HuH-7 (cell line): Measurements from ENCODE around the gene CALN1.
"Not testable (repeated sequence)": the region's sequence is repeated elsewhere in the genome, so short reads cannot be mapped to it uniquely, and the experiment has no call there.

Source experiments
- DNase-seq: peaks from one replicate; pipeline ENCODE4 v3.0.0; 2011; ENCODE audit warnings: low spot score

The CALN1 gene

GRCh38 chr7:72267291-72267800 is 144.8 kb downstream of the CALN1 start:
- no peak for DNase-seq

DNA sequence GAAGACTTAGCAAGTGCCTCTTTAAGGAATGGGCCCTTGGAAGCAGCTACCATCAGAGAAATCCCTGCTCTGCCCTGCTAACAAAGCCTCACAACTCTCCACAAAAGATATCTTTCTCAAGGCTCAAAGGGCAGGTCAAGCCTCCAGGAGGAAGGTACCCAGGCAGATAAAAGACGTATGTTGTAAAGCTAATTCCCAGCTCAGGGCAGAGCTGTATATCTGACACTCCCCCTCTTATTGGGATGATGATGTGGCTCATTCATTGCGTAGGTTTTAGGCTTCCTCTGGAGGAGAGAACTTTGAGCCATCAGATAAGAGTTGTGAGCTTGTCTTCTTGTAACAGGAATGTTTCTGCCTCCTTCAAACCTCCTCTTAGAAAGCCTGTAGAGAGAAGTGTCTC is 145.4 kb downstream of the CALN1 start:
- no peak for DNase-seq

DNA sequence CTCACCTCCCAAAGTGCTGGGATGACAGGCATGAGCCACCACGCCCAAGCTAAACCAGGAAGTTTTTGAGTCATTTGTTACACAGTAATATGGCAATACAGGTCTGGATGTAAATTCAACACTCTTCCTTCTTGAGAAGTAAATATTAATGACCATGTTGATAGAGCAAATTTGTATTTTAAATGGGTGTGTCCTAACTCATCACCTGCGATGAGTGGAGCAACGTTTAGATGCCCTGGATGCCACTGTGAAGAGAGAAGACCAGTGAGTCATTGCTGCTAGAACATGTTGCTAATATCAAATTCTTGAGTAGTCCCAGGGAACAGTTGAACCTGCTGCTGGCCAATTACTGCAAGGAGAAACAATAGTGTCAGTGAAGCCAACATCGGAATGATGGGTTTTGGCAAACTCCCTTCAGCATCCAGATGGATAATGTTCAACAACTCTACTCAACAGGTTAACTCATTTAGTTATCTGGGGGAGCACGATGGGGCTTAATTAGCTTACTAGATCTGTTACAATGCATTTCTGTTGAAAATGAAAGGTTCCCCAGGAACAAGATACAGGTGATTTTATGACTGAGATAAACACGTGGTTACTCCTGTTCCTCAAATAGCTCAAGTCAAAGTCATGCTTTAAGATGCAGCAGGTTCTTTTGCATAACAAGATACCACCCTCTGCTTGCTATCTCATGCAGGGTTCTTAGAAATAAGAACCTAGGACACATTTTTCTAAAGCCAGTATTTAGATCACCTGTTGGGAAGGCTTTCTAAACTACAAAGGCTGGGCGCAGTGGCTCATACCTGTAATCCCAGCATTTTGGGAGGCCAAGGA is 146.8 kb downstream of the CALN1 start:
- DNase-seq: no peak

DNA sequence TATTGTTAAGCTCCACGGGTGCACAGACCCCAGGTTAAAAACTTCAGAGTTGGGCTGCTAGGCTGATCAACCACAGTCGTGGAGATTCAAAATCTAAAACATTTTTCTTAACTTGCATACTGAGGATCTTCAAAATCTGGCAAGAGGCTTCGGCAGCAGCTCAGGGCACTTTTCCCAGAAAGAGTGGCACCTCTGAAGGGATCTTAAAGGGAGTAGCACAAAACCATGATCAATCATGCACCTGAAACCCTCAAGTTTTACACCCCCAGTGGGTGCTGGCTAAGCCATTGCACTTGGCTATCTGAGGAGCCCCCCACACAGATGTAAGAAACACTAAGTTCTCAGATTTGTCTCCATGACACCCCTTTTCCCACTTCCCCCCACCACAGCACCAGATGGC is 151.7 kb downstream of the CALN1 start:
- DNase-seq: no peak

GRCh38 chr7:72258074-72258473 is 154.1 kb downstream of the CALN1 start:
- no peak for DNase-seq

DNA sequence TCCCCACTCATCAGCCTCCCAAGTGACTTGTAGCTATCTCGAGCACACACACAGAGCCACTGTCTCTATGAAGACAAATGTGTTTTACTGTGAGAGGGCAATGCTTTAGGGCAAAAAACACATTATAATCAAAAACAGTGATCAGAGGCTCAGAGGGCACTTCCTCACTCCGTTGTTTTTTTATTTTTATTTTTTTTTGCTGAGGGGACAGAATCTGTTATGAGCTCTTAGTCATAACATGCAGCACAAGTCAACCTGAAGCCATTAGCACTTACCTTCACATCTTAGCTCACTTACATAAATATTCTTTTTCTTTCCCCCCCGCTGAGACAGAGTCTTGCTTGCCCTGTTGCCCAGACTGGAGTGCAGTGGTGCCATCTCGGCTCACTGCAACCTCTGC is 157.7 kb downstream of the CALN1 start:
- no peak for DNase-seq

GRCh38 chr7:72249106-72249505 is 163.0 kb downstream of the CALN1 start:
- no peak for DNase-seq

GRCh38 chr7:72244826-72245398 is 167.2 kb downstream of the CALN1 start:
- no peak for DNase-seq

DNA sequence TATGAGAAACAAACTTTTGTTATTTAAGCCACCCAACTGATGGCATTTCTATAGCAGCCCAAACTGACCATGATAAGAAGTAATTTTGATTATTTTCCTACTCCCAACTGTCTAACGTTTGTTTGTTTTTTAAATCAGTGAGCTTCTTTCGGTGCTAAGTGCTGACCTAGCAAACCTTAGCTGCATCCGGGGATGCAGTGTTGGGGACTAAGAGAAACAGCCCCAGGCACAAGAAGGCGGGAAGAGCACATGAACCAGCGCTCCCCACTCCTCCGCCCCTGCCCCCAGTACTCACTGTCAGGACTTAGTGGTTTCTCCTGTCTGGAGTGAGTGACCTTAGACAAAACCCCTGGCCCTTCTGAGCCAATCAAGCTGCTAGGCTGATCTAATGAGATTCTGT is 168.8 kb downstream of the CALN1 start:
- DNase-seq: no peak

- DNase-seq: no peak
Measured at GRCh38 chr7:72235351-72235750, 176.8 kb downstream of the CALN1 start.

GRCh38 chr7:72234086-72234485 is 178.1 kb downstream of the CALN1 start:
- no peak for DNase-seq

- no peak for DNase-seq
Measured at GRCh38 chr7:72230281-72230680, 181.9 kb downstream of the CALN1 start.

GRCh38 chr7:72223351-72223750 is 188.8 kb downstream of the CALN1 start:
- DNase-seq: no peak

DNA sequence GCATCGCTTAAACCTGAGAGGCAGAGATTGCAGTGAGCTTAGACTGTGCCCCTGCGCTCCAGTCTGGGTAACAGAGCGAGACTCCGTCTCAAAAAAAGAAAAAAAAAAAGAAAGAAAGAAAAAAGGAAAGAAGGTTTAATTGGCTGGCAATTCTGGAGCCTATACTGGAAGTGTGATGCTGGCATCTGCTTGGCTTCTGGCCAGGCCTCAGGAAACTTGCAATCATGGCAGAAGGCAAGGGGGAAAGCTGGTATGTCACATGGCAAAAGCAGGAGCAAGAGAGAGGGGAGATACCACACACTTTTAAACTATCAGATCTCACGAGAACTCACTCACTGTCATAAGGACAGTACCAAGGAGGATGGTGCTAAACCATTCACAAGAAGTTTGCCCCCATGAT is 190.0 kb downstream of the CALN1 start:
- no peak for DNase-seq

DNA sequence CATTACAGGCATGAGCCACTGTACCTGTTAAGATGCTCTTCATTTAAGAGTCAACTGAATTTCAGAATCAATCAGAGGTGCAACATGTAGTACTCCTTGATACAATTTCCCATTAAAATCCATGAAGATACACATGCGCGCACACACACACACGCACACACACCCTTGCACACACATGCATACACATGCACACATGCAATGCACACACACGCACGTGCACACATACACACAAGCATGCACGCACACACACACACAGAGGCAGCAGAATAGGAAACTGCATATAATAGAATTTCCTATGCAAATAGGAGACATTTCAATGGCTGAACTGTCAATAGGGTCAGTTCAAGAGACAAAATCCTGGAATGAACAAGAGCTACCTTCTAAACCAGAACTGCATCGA is 192.6 kb downstream of the CALN1 start:
- DNase-seq: no peak

DNA sequence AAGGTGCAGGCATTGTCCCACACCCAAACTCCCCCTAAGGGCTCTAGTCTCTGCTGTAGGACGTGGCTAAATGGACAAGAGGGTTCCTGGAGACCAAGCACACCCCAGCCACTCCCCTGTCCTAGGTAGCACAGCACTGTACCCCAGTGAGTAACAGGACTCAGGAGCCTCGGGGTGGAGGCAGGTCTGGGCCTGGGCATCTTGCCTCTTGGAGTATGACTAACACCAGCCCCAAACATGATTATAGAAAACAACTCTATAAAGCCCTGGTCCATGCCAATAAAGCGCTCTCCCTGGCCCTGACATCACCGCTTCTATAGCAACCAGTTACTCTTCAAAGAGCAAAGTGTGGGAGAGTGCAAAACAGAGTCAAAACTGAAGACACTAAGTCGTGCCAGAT is 195.0 kb downstream of the CALN1 start:
- no peak for DNase-seq

GRCh38 chr7:72213769-72214168 is 198.4 kb downstream of the CALN1 start:
- no peak for DNase-seq

DNA sequence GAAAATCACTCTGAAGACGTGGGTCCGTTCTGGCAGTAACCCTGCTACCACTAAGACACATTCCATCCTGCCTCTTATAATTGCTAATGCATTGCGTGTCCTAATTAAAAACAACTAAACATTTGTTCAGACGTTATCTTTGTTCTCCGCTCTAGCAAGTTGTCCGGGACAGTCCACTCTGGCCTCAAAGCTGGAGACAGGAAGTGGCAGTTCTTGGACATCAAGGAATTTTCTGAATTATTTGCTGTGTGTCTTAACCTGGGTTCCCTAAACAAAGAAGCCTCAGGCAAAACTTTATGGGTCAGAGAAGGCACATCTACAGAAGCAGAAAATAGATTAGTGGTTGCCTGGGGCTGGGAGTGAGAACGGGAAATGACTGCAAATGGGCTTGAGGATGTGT is 199.1 kb downstream of the CALN1 start:
- no peak for DNase-seq

- DNase-seq: no peak
Measured at GRCh38 chr7:72211175-72211574, 201.0 kb downstream of the CALN1 start.

GRCh38 chr7:72209006-72209405 is 203.1 kb downstream of the CALN1 start:
- not testable (repeated sequence) for DNase-seq

DNA sequence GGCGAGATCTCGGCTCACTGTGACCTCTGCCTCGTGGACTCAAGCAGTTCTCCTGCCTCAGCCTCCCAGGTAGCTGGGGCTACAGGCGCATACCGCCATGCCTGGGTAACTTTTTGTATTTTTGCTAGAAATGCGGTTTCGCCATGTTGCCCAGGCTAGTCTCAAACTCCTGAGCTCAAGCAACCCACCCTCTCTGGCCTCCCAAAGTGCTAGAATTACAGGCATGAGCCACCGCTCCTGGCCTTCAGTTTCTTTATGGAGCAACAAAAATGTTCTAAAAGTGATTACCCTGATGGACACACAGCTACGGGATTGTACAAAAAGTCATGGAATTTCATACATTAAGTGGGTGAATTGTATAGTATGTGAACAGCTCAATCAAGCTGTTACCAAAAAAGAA is 216.0 kb downstream of the CALN1 start:
- no peak for DNase-seq

GRCh38 chr7:72190919-72191318 is 221.2 kb downstream of the CALN1 start:
- no peak for DNase-seq

GRCh38 chr7:72190146-72190545 is 222.0 kb downstream of the CALN1 start:
- DNase-seq: no peak

DNA sequence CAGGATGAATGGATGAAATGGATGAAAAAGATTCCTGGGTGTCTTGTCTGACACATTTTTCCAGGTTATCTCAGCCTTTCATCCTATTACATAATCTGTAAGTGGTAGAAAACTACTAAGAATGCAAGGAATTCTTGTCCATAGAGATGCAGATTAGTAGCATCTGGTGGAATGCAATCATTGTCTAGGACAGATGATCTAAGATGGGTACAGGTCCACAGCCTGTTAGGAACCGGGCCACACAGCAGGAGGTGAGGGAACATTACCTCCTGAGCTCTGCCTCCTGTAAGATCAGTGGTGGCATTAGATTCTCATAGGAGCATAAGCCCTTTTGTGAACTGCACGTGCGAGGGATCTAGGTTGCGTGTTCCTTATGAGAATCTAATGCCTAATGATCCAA is 225.0 kb downstream of the CALN1 start:
- no peak for DNase-seq
